ENCODE measurements around the gene KLC1.

Gene KLC1

GRCh38 chr14:103716899-103717411, 87.9 kb downstream of the KLC1 start:
- no peaks in the 10 kb centered on the region for H3K27me3 Mint-ChIP-seq
- peak overlapping the region; percentile 93 for H3K4me3 Mint-ChIP-seq
- H3K9me3 Mint-ChIP-seq, result no peaks in the 10 kb centered on the region
- H3K36me3 Mint-ChIP-seq (ENCODE audit: insufficient read depth), result peaks cover 16% of the 10 kb centered on the region
- no peak for DNase-seq (ENCODE audit: low spot score in 2 of 2)
- ATAC-seq (replicated peaks; ENCODE audit: extremely low read depth, poor library complexity, severe bottlenecking), result no peak
- H3K4me1 Mint-ChIP-seq, result peaks cover 53% of the 10 kb centered on the region
- no peak overlapping the region for H3K27ac Mint-ChIP-seq (ENCODE audit: low read depth)

DNA sequence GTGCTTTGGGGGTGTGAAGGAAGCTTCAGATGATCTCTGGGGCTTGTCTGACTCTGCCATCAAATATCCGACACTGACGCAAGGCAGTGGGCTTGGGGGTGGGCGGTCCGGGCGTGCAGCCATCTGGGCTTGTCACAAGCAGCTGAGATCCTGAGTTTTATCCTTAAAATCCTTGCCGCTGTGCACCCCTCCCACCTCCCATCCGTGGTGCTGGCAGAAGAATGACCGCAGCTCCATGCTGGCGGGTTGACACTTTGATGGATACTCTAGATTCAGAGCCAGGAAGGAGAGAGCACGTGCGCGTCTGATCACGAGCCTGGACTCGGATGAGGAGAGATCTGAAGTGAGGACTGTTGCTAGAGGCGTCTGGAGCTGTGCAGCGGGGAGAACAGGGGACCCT, 89.6 kb downstream of the KLC1 start:
- peaks cover 46% of the 10 kb centered on the region for H3K4me1 Mint-ChIP-seq
- ATAC-seq (replicated peaks; ENCODE audit: extremely low read depth, poor library complexity, severe bottlenecking) (no peak), DNase-seq (ENCODE audit: low spot score in 2 of 2) (no peak)
- no peak overlapping the region for H3K4me3 Mint-ChIP-seq
- no peaks in the 10 kb centered on the region for H3K9me3 Mint-ChIP-seq
- H3K27ac Mint-ChIP-seq (ENCODE audit: low read depth), result no peak overlapping the region
- H3K36me3 Mint-ChIP-seq (ENCODE audit: insufficient read depth), result peaks cover 16% of the 10 kb centered on the region
- H3K27me3 Mint-ChIP-seq, result no peaks in the 10 kb centered on the region

GRCh38 chr14:103719751-103720150, 90.7 kb downstream of the KLC1 start:
- no peak for ATAC-seq (replicated peaks; ENCODE audit: extremely low read depth, poor library complexity, severe bottlenecking)

DNA sequence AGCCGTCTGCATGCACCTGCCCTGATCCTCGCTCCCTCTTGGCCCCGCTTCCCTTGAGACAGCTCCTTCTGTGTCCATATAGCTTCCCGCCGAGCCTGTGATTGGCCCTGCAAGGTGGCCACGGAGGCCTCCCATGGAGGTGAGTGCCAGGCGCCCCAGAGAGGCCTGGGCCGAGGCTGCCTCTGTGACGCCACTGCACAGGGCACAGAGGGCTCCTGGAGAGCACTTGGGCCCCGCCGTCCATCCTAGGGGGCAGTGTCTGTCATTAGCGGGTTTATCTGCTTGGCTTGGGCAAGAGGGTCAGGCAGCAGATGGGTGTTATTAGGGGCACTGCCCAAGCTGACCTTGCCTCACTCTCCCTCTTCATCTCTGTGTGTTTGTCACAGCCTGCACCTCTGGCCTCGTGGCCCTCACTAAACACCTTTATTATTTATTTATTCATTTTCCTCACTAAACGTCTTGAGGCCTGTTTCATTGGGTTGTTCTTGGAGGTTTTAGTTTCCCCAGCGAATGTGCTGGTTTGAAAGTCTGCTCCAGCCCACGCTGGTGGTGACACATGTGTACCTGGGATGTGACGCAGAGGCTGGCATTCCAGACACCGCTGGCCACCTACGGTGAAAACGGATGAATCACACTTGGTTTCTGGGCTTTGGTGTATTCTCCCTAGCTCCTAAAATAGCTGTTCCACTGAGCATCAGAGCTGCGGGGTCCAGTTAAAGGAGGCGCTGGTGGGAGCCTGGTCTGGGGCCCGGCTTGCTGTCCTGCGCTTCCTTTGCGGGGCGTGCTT, 92.5 kb downstream of the KLC1 start:
- DNase-seq (ENCODE audit: low spot score in 2 of 2), result no peak
- H3K27me3 Mint-ChIP-seq, result no peaks in the 10 kb centered on the region
- H3K9me3 Mint-ChIP-seq, result no peaks in the 10 kb centered on the region
- H3K4me1 Mint-ChIP-seq, result peaks cover 35% of the 10 kb centered on the region
- peaks cover 4% of the 10 kb centered on the region for H3K36me3 Mint-ChIP-seq (ENCODE audit: insufficient read depth)
- no peak for ATAC-seq (replicated peaks; ENCODE audit: extremely low read depth, poor library complexity, severe bottlenecking)
- no peak overlapping the region for H3K4me3 Mint-ChIP-seq
- no peak overlapping the region for H3K27ac Mint-ChIP-seq (ENCODE audit: low read depth)

More at GRCh38 chr14:103719751-103720150, 90.7 kb downstream of the KLC1 start:
- Mint-ChIP-seq H3K4me1 (peaks cover 41% of the 10 kb centered on the region), H3K27me3 (no peaks in the 10 kb centered on the region), H3K36me3 (ENCODE audit: insufficient read depth) (peaks cover 10% of the 10 kb centered on the region), H3K4me3 (no peak overlapping the region), H3K9me3 (no peaks in the 10 kb centered on the region), H3K27ac (ENCODE audit: low read depth) (no peak overlapping the region)
- no peak for DNase-seq (ENCODE audit: low spot score in 2 of 2)

- Mint-ChIP-seq H3K27ac (ENCODE audit: low read depth) (no peak overlapping the region), H3K4me1 (peaks cover 13% of the 10 kb centered on the region), H3K9me3 (no peaks in the 10 kb centered on the region), H3K27me3 (no peaks in the 10 kb centered on the region), H3K36me3 (ENCODE audit: insufficient read depth) (peaks cover 2% of the 10 kb centered on the region), H3K4me3 (no peak overlapping the region)
- DNase-seq (ENCODE audit: low spot score in 2 of 2) (no peak), ATAC-seq (replicated peaks; ENCODE audit: extremely low read depth, poor library complexity, severe bottlenecking) (no peak)
Observed at GRCh38 chr14:103723748-103724081, 94.7 kb downstream of the KLC1 start.

- no peaks in the 10 kb centered on the region for H3K9me3 Mint-ChIP-seq
- H3K36me3 Mint-ChIP-seq (ENCODE audit: insufficient read depth), result peaks cover 4% of the 10 kb centered on the region
- DNase-seq (ENCODE audit: low spot score in 2 of 2) (no peak), ATAC-seq (replicated peaks; ENCODE audit: extremely low read depth, poor library complexity, severe bottlenecking) (no peak)
- no peaks in the 10 kb centered on the region for H3K27me3 Mint-ChIP-seq
- no peak overlapping the region for H3K27ac Mint-ChIP-seq (ENCODE audit: low read depth)
- peaks cover 9% of the 10 kb centered on the region for H3K4me1 Mint-ChIP-seq
- no peak overlapping the region for H3K4me3 Mint-ChIP-seq
Observed at GRCh38 chr14:103724116-103724515, 95.1 kb downstream of the KLC1 start.

GRCh38 chr14:103725001-103725682, 96.1 kb downstream of the KLC1 start:
- no peaks in the 10 kb centered on the region for H3K9me3 Mint-ChIP-seq
- H3K27me3 Mint-ChIP-seq, result no peaks in the 10 kb centered on the region
- H3K27ac Mint-ChIP-seq (ENCODE audit: low read depth), result no peak overlapping the region
- no peak for ATAC-seq (replicated peaks; ENCODE audit: extremely low read depth, poor library complexity, severe bottlenecking)
- peaks cover 11% of the 10 kb centered on the region for H3K36me3 Mint-ChIP-seq (ENCODE audit: insufficient read depth)
- no peak overlapping the region for H3K4me3 Mint-ChIP-seq
- no peak for DNase-seq (ENCODE audit: low spot score in 2 of 2)
- H3K4me1 Mint-ChIP-seq, result peaks cover 10% of the 10 kb centered on the region

DNA sequence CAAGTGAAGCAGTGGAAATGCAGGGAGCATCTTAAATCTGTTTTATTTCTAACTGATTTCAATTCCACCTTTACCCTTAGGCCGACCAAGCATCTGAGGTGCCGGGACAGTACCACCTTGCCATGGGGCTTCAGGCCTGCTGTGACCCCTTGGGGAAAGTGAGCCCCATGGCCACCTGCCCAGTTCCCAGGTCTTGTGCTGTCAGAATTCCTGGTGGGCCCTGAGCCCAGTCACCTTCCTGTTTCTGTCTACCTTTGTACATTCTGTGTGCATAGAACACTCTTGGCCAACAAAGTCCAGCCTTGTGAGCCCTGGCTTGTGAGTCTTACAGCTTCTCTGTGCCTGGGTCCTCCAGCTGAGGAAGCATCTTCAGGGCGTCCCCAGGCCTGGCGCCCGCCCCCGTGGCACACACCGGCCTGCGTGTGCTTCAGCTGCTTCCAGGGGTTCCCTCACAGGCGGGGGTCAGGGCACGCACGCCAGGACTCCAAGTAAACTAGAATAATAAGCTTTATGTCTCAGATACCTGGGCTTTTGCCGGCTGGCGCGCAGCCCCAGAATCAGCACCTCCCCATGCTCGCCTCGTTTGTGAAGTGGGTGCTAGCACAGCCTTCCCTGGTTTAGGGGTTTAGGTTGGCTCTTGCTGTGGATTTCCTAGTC, 96.9 kb downstream of the KLC1 start:
- DNase-seq (ENCODE audit: low spot score in 2 of 2) (no peak), ATAC-seq (replicated peaks; ENCODE audit: extremely low read depth, poor library complexity, severe bottlenecking) (no peak)
- Mint-ChIP-seq H3K9me3 (no peaks in the 10 kb centered on the region), H3K27ac (ENCODE audit: low read depth) (no peak overlapping the region), H3K27me3 (no peaks in the 10 kb centered on the region), H3K4me1 (peaks cover 10% of the 10 kb centered on the region), H3K4me3 (no peak overlapping the region), H3K36me3 (ENCODE audit: insufficient read depth) (peaks cover 11% of the 10 kb centered on the region)

DNA sequence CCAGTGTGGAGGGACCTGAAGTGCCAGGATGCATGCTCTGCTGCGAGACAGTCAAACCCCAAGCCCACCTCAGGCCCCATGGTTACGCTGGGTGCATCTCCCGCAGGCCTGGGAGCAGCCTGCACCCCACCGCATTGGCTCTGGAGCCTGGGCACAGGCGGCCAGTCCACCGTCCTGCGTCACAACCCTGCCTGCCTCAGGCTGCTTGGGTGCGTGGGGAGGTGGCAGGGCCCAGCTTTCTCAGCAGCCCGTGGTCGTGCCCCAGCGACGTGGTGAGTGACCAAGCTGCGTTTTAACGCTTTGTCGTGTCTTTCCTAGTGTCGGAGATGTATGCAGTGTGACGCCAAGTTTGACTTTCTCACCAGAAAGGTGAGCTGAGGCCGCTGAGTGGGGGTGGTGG, 97.5 kb downstream of the KLC1 start:
- no peaks in the 10 kb centered on the region for H3K27me3 Mint-ChIP-seq
- no peak overlapping the region for H3K27ac Mint-ChIP-seq (ENCODE audit: low read depth)
- no peaks in the 10 kb centered on the region for H3K9me3 Mint-ChIP-seq
- H3K36me3 Mint-ChIP-seq (ENCODE audit: insufficient read depth), result peaks cover 9% of the 10 kb centered on the region
- no peak overlapping the region for H3K4me3 Mint-ChIP-seq
- DNase-seq (ENCODE audit: low spot score in 2 of 2) (no peak), ATAC-seq (replicated peaks; ENCODE audit: extremely low read depth, poor library complexity, severe bottlenecking) (no peak)
- peaks cover 6% of the 10 kb centered on the region for H3K4me1 Mint-ChIP-seq

GRCh38 chr14:103727313-103727980, 98.4 kb downstream of the KLC1 start:
- Mint-ChIP-seq H3K4me1 (peaks cover 6% of the 10 kb centered on the region), H3K9me3 (no peaks in the 10 kb centered on the region), H3K4me3 (no peak overlapping the region), H3K36me3 (ENCODE audit: insufficient read depth) (peaks cover 9% of the 10 kb centered on the region), H3K27ac (ENCODE audit: low read depth) (no peak overlapping the region), H3K27me3 (no peaks in the 10 kb centered on the region)
- ATAC-seq (replicated peaks; ENCODE audit: extremely low read depth, poor library complexity, severe bottlenecking) (no peak), DNase-seq (ENCODE audit: low spot score in 2 of 2) (no peak)

DNA sequence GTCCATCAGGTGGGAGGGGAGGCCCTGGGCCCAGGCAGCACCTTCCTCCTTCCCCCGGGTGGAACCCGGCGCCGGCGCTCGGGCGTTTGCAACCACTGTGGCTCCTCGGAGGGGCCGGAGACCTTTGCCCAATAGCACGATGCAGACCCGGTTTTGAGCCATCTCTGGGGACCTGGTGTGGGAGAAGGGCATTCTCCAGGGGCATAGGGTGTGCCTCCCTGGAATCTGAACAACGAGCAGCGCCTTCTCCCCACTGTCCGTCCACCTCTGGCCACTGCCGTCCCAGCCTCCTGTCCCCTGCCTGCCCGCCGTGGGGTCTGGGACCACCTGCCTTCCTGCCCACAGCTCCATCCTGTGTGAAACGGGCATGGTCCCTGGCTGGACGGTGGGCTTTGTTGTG, 99.1 kb downstream of the KLC1 start:
- DNase-seq (ENCODE audit: low spot score in 2 of 2) (no peak), ATAC-seq (replicated peaks; ENCODE audit: extremely low read depth, poor library complexity, severe bottlenecking) (no peak)
- peaks cover 9% of the 10 kb centered on the region for H3K36me3 Mint-ChIP-seq (ENCODE audit: insufficient read depth)
- no peak overlapping the region for H3K4me3 Mint-ChIP-seq
- no peaks in the 10 kb centered on the region for H3K27me3 Mint-ChIP-seq
- no peaks in the 10 kb centered on the region for H3K9me3 Mint-ChIP-seq
- no peak overlapping the region for H3K27ac Mint-ChIP-seq (ENCODE audit: low read depth)
- H3K4me1 Mint-ChIP-seq, result peaks cover 6% of the 10 kb centered on the region

- no peak overlapping the region for H3K4me3 Mint-ChIP-seq
- H3K36me3 Mint-ChIP-seq (ENCODE audit: insufficient read depth), result peaks cover 9% of the 10 kb centered on the region
- no peaks in the 10 kb centered on the region for H3K27me3 Mint-ChIP-seq
- ATAC-seq (replicated peaks; ENCODE audit: extremely low read depth, poor library complexity, severe bottlenecking), result no peak
- H3K4me1 Mint-ChIP-seq, result peaks cover 6% of the 10 kb centered on the region
- H3K9me3 Mint-ChIP-seq, result no peaks in the 10 kb centered on the region
- DNase-seq (ENCODE audit: low spot score in 2 of 2), result no peak
- no peak overlapping the region for H3K27ac Mint-ChIP-seq (ENCODE audit: low read depth)
Observed at GRCh38 chr14:103728721-103729120, 99.7 kb downstream of the KLC1 start.

All from central memory CD8-positive, alpha-beta T cell (primary cell).